Stimulated activated CD8-positive, alpha-beta memory T cell treated with anti-CD3 and anti-CD28 coated beads, Interleukin-4, amount 100 ng/mL, for 1 hour (primary cell): ENCODE measurements around the gene KDM3B.
"Not testable (repeated sequence)": the region's sequence is repeated elsewhere in the genome, so short reads cannot be mapped to it uniquely, and the experiment has no call there.

Experiments used
- DNase-seq, 2 donors: peaks; one replicate each; pipeline ENCODE4 v3.0.0-alpha.2; 2020; ENCODE audit warnings: low read depth in 2 of 2, low spot score in 1 of 2

Gene KDM3B

DNA sequence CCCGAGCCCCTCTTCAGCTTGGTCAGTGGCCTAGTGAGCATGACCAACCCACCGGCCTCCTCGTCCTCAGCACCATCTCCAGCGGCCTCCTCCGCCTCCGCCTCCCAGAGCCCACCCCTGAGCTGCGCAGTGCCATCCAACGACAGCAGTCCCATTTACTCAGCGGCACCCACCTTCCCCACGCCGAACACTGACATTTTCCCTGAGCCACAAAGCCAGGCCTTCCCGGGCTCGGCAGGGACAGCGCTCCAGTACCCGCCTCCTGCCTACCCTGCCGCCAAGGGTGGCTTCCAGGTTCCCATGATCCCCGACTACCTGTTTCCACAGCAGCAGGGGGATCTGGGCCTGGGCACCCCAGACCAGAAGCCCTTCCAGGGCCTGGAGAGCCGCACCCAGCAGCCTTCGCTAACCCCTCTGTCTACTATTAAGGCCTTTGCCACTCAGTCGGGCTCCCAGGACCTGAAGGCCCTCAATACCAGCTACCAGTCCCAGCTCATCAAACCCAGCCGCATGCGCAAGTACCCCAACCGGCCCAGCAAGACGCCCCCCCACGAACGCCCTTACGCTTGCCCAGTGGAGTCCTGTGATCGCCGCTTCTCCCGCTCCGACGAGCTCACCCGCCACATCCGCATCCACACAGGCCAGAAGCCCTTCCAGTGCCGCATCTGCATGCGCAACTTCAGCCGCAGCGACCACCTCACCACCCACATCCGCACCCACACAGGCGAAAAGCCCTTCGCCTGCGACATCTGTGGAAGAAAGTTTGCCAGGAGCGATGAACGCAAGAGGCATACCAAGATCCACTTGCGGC lies 114.6 kb downstream of the KDM3B start:
- DNase-seq = peak; percentile 41 to 44

- peak in 1 of 2 donors; percentile 38 for DNase-seq
These were observed 115.2 kb downstream of the KDM3B start for GRCh38 chr5:138467711-138468132.

GRCh38 chr5:138468133-138468965 lies 115.9 kb downstream of the KDM3B start:
- DNase-seq = peak in 1 of 2 donors; percentile 46

- DNase-seq = no peak
These were observed 116.6 kb downstream of the KDM3B start for GRCh38 chr5:138468966-138469539.

- DNase-seq = peak; percentile 60 to 76
These were observed 117.2 kb downstream of the KDM3B start for GRCh38 chr5:138469540-138470321.

DNA sequence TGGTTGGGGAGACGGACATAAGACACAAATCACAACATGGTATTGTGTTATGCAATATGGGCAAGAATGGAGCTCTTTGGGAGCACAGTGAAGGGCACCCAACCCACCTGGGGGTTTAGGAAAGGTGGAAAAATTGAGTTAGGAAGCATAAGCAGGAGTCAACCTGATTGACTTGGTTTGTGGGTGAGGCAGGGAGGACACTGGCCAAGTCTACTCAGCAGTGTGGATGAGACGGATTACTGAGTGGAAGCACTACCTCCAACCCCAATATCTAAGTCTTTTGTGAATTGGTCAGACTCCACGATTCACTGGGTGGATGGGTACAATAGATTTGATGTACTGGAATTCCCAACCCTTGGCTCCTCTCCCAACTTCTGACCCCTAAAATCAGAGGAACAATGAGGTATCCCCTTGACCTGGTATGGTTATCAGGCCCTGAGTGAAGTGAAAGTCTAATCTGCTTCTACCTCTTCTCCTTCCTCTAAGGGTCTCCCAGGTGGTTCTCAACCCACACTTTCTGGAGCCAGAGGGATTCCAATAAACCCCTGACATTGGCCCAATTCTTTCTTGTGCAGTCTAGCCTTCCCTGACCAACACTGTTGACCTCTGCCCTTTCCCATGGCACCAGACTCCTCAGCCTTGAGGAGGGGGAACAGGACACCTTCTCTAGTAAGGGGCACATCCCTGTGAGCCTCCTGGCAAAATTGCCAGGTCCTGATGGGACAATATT lies 118.0 kb downstream of the KDM3B start:
- DNase-seq = no peak

DNA sequence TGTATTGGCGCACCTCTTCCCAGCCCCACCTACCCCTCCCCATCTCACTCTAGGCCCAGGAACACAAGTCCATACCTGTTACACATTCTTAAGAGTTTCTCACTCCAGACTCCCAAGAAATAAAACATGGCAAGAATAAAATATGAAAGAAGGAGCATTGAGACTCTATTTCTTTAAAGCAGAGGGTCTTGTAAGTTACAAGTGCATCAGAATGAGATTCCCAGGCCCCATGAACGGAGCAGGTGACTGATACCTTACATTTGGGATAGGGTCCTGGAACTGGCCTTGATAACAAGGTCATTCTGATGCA lies 118.5 kb downstream of the KDM3B start:
- no peak for DNase-seq

- DNase-seq = no peak
These were observed 119.9 kb downstream of the KDM3B start for GRCh38 chr5:138472353-138472752.

- DNase-seq = not testable (repeated sequence)
These were observed 120.7 kb downstream of the KDM3B start for GRCh38 chr5:138473151-138473550.

GRCh38 chr5:138476918-138477317 lies 124.4 kb downstream of the KDM3B start:
- DNase-seq = no peak

- DNase-seq = no peak
These were observed 130.2 kb downstream of the KDM3B start for GRCh38 chr5:138482638-138483037.
